PC-9 (cell line): ENCODE results near the gene PFKFB1. TPM values are rescaled to one million over a fixed set of nuclear protein-coding genes. Genes with fewer than 3 reads are reported as not detected.

ENCODE experiments used
- BruUV-seq: library from RNA; stranded (reverse); fragments of 400-500 nt; replicated peaks from 2 replicates; lab custom pipeline; 2021; lab: Mats Ljungman, UMichigan
- CTCF ChIA-PET: fragments of 300-600 bp; sonication (Branson Sonifier 250); formaldehyde crosslinking; loops from one replicate; lab custom pipeline; 2022; ENCODE audit warnings: antibody characterized with exemption; lab: Charles Lee
- POLR2A ChIA-PET: fragments of 300-600 bp; sonication (Branson Sonifier 250); formaldehyde crosslinking; loops from one replicate; lab custom pipeline; 2022; ENCODE audit warnings: antibody characterized with exemption; ENCODE audit not compliant: unreplicated experiment; lab: Charles Lee
- DNase-seq, 2 experiments: peaks; one replicate each; pipeline versions ENCODE4 v3.0.0 to v3.0.0-alpha.2; 2015 to 2022; ENCODE audit warnings: mixed read lengths in 1 of 2
- H2AFZ ChIP-seq: fragments of 200-600 bp; sonication (generic); 2 replicates; pipeline ENCODE4 v1.8.1; 2017; ENCODE audit warnings: antibody characterized with exemption
- H3F3A ChIP-seq: fragments of 200-600 bp; sonication (generic); 2 replicates; pipeline ENCODE4 v1.8.1; 2017; ENCODE audit warnings: antibody characterized with exemption, mild to moderate bottlenecking, low read depth; ENCODE audit not compliant: insufficient read depth
- H3K27ac ChIP-seq: fragments of 200-600 bp; sonication (generic); 2 replicates; pipeline ENCODE4 v1.6.1; 2016; ENCODE audit warnings: mixed run types
- H3K27me3 ChIP-seq: fragments of 200-600 bp; sonication (generic); 2 replicates; pipeline ENCODE4 v1.6.1; 2016; ENCODE audit warnings: low read depth, mixed run types; ENCODE audit not compliant: insufficient read depth
- H3K36me3 ChIP-seq: fragments of 200-600 bp; sonication (generic); 2 replicates; pipeline ENCODE4 v1.6.1; 2016; ENCODE audit warnings: low read depth, mixed run types
- H3K4me1 ChIP-seq: fragments of 200-600 bp; sonication (generic); replicated peaks from 2 replicates; pipeline ENCODE4 v1.6.1; 2016; ENCODE audit warnings: mixed run types; ENCODE audit not compliant: insufficient read depth
- H3K4me2 ChIP-seq: fragments of 200-600 bp; sonication (generic); 2 replicates; pipeline ENCODE4 v1.6.1; 2017; ENCODE audit warnings: mixed run types
- H3K4me3 ChIP-seq: fragments of 200-600 bp; sonication (generic); 2 replicates; pipeline ENCODE4 v1.6.1; 2016; ENCODE audit warnings: mixed run types
- H3K79me2 ChIP-seq: fragments of 200-600 bp; sonication (generic); 2 replicates; pipeline ENCODE4 v1.6.1; 2017; ENCODE audit warnings: low read depth, mixed run types
- H3K9me2 ChIP-seq: fragments of 200-600 bp; sonication (generic); 2 replicates; pipeline ENCODE4 v1.8.1; 2017; ENCODE audit warnings: mild to moderate bottlenecking; ENCODE audit not compliant: insufficient read depth
- H3K9me3 ChIP-seq: fragments of 200-600 bp; sonication (generic); 2 replicates; pipeline ENCODE4 v1.8.1; 2016; ENCODE audit warnings: low read depth; ENCODE audit not compliant: insufficient read depth
- H4K20me1 ChIP-seq: fragments of 200-600 bp; sonication (generic); 2 replicates; pipeline ENCODE4 v1.8.1; 2017; ENCODE audit not compliant: insufficient read depth
- EZH2 ChIP-seq: fragments of 200-600 bp; sonication (generic); IDR thresholded peaks from 2 replicates; pipeline ENCODE4 v1.8.0; 2017; ENCODE audit warnings: antibody characterized with exemption, low read depth
- intact Hi-C: fragments of 100-400 bp; cut with micrococcal nuclease; formaldehyde crosslinking; loops from one replicate; pipeline ENCODE4 v1.10.0; 2022; ENCODE audit not compliant: unreplicated experiment
- total RNA-seq: library from RNA; stranded (reverse); gene quantifications from 2 replicates; pipeline ENCODE4 v1.2.3, GENCODE V29; 2021
- TF ChIP-seq, protein P1 (sequence below): fragments of 200-600 bp; sonication (generic); conservative IDR thresholded peaks from 2 replicates; pipeline ENCODE4 v1.6.1; 2017; ENCODE audit warnings: mixed run types, antibody characterized with exemption, mild to moderate bottlenecking, moderate library complexity

Gene PFKFB1
- total RNA-seq, 1 experiment from 2014 or later, result 0.74 TPM

GRCh38 chrX:55005256-55005655 lies 11.3 kb upstream of the PFKFB1 start:
- no peak for DNase-seq
- BruUV-seq, result no TSS peak
- Histone ChIP-seq H3K9me2 (no peaks in the 10 kb centered on the region), H3F3A (peaks cover 36% of the 10 kb centered on the region), H3K4me3 (no peak overlapping the region), H3K27ac (no peak overlapping the region), H3K4me1 (peaks cover 90% of the 10 kb centered on the region), H3K27me3 (no peaks in the 10 kb centered on the region), H3K4me2 (no peak overlapping the region), H3K79me2 (peaks cover 27% of the 10 kb centered on the region), H3K9me3 (no peaks in the 10 kb centered on the region), H3K36me3 (peaks cover 19% of the 10 kb centered on the region), H2AFZ (no peak overlapping the region), H4K20me1 (no peaks in the 10 kb centered on the region)
- POLR2A ChIA-PET, result no interaction called here
- TF ChIP-seq, protein P1, sequence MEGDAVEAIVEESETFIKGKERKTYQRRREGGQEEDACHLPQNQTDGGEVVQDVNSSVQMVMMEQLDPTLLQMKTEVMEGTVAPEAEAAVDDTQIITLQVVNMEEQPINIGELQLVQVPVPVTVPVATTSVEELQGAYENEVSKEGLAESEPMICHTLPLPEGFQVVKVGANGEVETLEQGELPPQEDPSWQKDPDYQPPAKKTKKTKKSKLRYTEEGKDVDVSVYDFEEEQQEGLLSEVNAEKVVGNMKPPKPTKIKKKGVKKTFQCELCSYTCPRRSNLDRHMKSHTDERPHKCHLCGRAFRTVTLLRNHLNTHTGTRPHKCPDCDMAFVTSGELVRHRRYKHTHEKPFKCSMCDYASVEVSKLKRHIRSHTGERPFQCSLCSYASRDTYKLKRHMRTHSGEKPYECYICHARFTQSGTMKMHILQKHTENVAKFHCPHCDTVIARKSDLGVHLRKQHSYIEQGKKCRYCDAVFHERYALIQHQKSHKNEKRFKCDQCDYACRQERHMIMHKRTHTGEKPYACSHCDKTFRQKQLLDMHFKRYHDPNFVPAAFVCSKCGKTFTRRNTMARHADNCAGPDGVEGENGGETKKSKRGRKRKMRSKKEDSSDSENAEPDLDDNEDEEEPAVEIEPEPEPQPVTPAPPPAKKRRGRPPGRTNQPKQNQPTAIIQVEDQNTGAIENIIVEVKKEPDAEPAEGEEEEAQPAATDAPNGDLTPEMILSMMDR, result no peak
- no peak for TF ChIP-seq EZH2
- CTCF ChIA-PET, result no interaction called here
- intact Hi-C loops, result loop anchor here (5.0 to 10.0 kb wide), 3 partner anchors 160 to 1320 kb away; partner anchors contain the start of genes FAM120C and HUWE1

DNA sequence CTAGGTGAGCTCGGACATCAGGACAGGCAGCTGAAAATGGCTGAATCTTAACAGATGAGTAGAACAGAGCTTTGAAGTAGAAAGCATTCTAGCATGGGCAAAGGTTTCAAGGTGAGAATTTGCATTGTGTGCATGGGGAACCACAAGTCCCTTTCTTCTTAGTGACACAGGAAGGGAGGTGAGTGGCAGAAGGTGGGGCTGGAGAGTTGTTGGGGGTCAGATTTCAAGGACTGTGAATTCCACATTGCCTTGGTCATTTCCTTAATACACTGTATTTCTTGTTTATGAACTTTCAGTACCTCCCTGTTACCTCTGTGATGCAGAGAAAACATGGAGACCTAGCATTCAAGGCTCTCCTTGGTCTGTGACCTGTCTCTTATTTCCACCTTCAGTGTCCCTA lies 10.2 kb upstream of the PFKFB1 start:
- intact Hi-C loops, result loop anchor here (5.0 to 10.0 kb wide), 3 partner anchors 161 to 1319 kb away; partner anchors contain the start of genes HUWE1 and MAGED2
- no peak for TF ChIP-seq EZH2
- TF ChIP-seq, protein P1, result no peak
- peak overlapping the region; percentile 52 for H3K27ac ChIP-seq

GRCh38 chrX:54999717-55000598 lies 6.0 kb upstream of the PFKFB1 start, which contains the start of gene APEX2:
Gene APEX2, plus strand, starts transcription at chrX:55000363. Its CDS starts 60 bp downstream, at chrX:55000423.
- H3K27ac ChIP-seq, result peak within 1 kb of the TSS; percentile 85
- H3K9me2 ChIP-seq, result no peaks in the 10 kb centered on the region
- H3K4me3 ChIP-seq, result peak within 1 kb of the TSS; percentile 74
- H4K20me1 ChIP-seq, result no peaks in the 10 kb centered on the region
- peaks cover 14% of the 10 kb centered on the region; the same call in 1 of the 2 replicates for H3K36me3 ChIP-seq
- peak; percentile 89 to 92 for DNase-seq
- H3K4me2 ChIP-seq, result peak within 1 kb of the TSS; percentile 84
- H3K4me1 ChIP-seq, result peaks cover 42% of the 10 kb centered on the region
- no peaks in the 10 kb centered on the region for H3K9me3 ChIP-seq
- peak within 1 kb of the TSS; percentile 77 for H2AFZ ChIP-seq
- ChIA-PET POLR2A (interaction anchor here (0.5 to 2.0 kb wide), 4 partner anchors 9 to 1918 kb away, joined by 3 to 16 read pairs (median 6); partner anchors contain the start of genes NBDY and TSPYL2), CTCF (interaction anchor here (0.6 kb wide), 1 partner anchor 1755 kb away, joined by 7 read pairs; no protein-coding TSS in a partner anchor)
- H3F3A ChIP-seq, result peaks cover 3% of the 10 kb centered on the region; the same call in 1 of the 2 replicates
- TF ChIP-seq EZH2, result no peak
- TF ChIP-seq, protein P1, result no peak
- intact Hi-C loops, result loop anchor here (2.0 to 10.0 kb wide), 4 partner anchors 59 to 1315 kb away; partner anchors contain the start of genes HUWE1 and MAGED2
- H3K79me2 ChIP-seq, result peaks cover 27% of the 10 kb centered on the region
- no peaks in the 10 kb centered on the region for H3K27me3 ChIP-seq
- TSS peak; percentile 67 for BruUV-seq

More for the DNA sequence above, 10.2 kb upstream of the PFKFB1 start:
- H3K79me2 ChIP-seq, result peaks cover 27% of the 10 kb centered on the region
- H3F3A ChIP-seq, result peaks cover 27% of the 10 kb centered on the region
- H3K4me3 ChIP-seq, result no peak overlapping the region
- H4K20me1 ChIP-seq, result no peaks in the 10 kb centered on the region
- peaks cover 19% of the 10 kb centered on the region for H3K36me3 ChIP-seq
- BruUV-seq, result no TSS peak
- peak overlapping the region; percentile 51 for H3K4me2 ChIP-seq
- H2AFZ ChIP-seq, result no peak overlapping the region
- H3K9me3 ChIP-seq, result no peaks in the 10 kb centered on the region
- ChIA-PET CTCF (no interaction called here), POLR2A (no interaction called here)
- DNase-seq, result peak; percentile 49 to 53
- H3K9me2 ChIP-seq, result no peaks in the 10 kb centered on the region
- H3K27me3 ChIP-seq, result no peaks in the 10 kb centered on the region
- peaks cover 82% of the 10 kb centered on the region for H3K4me1 ChIP-seq
